GM23248 (cell line): ENCODE results near the gene S100PBP.

Experiments
- EZH2 ChIP-seq: fragments of 200-600 bp; sonication (generic); IDR thresholded peaks from 2 replicates; pipeline ENCODE4 v1.6.1; 2018; ENCODE audit warnings: antibody characterized with exemption, mild to moderate bottlenecking; ENCODE audit not compliant: insufficient read depth, poor library complexity, severe bottlenecking
- EZH2phosphoT487 ChIP-seq: fragments of 200-600 bp; sonication (generic); IDR thresholded peaks from 2 replicates; pipeline ENCODE4 v1.6.1; 2018; ENCODE audit warnings: antibody characterized with exemption, moderate library complexity, mild to moderate bottlenecking, low read depth; ENCODE audit not compliant: insufficient read depth

DNA sequence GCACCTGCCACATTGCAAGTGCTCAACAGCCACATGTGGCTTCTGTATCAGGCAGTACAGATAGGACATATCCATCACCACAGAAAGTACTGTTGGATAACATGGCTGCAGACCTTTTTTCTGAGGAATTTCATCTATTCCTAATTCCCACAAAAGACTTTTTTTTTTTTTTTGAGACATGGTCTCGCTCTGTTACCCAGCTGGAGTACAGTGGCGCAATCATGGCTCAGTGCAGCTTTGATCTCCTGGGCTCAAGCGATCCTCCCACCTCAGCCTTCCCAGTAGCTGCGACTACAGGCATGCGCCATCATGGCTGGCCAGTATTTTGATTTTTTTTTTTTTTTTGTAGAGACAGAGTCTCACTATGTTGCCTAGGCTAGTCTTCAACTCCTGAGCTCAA is 33.6 kb upstream of the S100PBP start:
- TF ChIP-seq EZH2phosphoT487 (no peak), EZH2 (no peak)
